22Rv1 (cell line): ENCODE results near the gene CELA1.

Experiments
- H3K27ac ChIP-seq: fragments of 450-650 bp; 2 replicates; pipeline ENCODE4 v1.5.1; 2017
- CTCF ChIP-seq: fragments of 450-650 bp; IDR thresholded peaks from 2 replicates; pipeline ENCODE4 v1.5.1; 2017; ENCODE audit warnings: mild to moderate bottlenecking
- ZFX ChIP-seq: fragments of 450-650 bp; IDR thresholded peaks from 2 replicates; pipeline ENCODE4 v1.6.1; 2017; ENCODE audit warnings: antibody characterized with exemption, borderline replicate concordance

The CELA1 gene

GRCh38 chr12:51381226-51382079 lies 35.0 kb upstream of the CELA1 start:
- TF ChIP-seq CTCF (no peak), ZFX (no peak)

GRCh38 chr12:51379571-51379970 lies 33.1 kb upstream of the CELA1 start:
- no peak overlapping the region for H3K27ac ChIP-seq
- TF ChIP-seq ZFX (no peak), CTCF (no peak)

More at GRCh38 chr12:51381226-51382079, 35.0 kb upstream of the CELA1 start:
- H3K27ac ChIP-seq = no peak overlapping the region

GRCh38 chr12:51378749-51379148 lies 32.3 kb upstream of the CELA1 start:
- TF ChIP-seq ZFX (no peak), CTCF (no peak)
- no peak overlapping the region for H3K27ac ChIP-seq

GRCh38 chr12:51377099-51377984 lies 30.9 kb upstream of the CELA1 start:
- H3K27ac ChIP-seq = no peak overlapping the region

GRCh38 chr12:51374856-51375255 lies 28.4 kb upstream of the CELA1 start:
- H3K27ac ChIP-seq = no peak overlapping the region
- TF ChIP-seq ZFX (no peak), CTCF (no peak)

More at GRCh38 chr12:51377099-51377984, 30.9 kb upstream of the CELA1 start:
- TF ChIP-seq CTCF (peak; percentile 28), ZFX (no peak)

- no peak for TF ChIP-seq CTCF
- no peak for TF ChIP-seq ZFX
- H3K27ac ChIP-seq = no peak overlapping the region
Measured at GRCh38 chr12:51374361-51374760, 27.9 kb upstream of the CELA1 start.

GRCh38 chr12:51373187-51373586 lies 26.7 kb upstream of the CELA1 start:
- no peak overlapping the region for H3K27ac ChIP-seq
- TF ChIP-seq ZFX = no peak
- no peak for TF ChIP-seq CTCF
